ENCODE data around the gene CNPY2.
"Not testable (repeated sequence)": the region's sequence is repeated elsewhere in the genome, so short reads cannot be mapped to it uniquely, and the experiment has no call there.

CNPY2 gene

GRCh38 chr12:56262955-56263354 lies 52.8 kb downstream of the CNPY2 start:
- H3K27ac Mint-ChIP-seq: not testable (repeated sequence)

DNA sequence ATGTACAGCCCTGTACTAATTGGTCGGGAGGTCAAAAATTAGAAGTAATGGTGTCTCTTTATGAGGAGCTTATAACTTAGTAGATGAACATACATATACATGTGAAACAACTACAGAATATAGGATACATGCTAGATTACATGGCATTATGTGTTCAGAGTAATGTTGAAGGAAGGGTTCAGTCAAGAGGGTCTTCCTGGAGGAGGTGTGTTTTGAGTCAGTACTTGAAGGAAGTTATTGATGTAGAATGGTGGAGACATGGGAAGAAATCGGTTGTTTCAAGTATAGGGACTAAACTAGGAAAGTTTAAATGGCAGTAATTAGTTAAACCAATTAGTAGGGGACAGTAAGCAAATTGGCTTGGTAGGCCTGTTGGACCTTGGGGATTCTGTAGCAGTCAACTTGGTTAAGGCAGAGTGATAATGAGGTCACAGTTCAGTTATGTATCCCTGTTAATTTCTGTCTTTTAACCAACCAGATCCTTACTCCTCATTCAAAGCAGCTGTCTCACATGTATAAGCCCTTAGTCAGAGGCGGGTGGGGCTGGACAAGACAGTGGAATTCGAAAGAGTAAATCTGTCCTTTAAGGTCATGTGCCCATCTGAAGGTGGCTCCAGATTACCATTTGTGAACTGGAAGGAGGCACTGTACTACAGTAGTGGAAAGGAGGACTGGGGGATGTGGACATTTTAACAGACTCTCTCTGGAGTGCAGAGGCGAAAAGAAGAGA lies 54.1 kb downstream of the CNPY2 start:
- Mint-ChIP-seq H3K27me3 (no peaks in the 10 kb centered on the region), H3K27ac (no peak overlapping the region)
- no peak for DNase-seq

More at GRCh38 chr12:56262955-56263354, 52.8 kb downstream of the CNPY2 start:
- not testable (repeated sequence) for H3K9me3 Mint-ChIP-seq; H3K36me3 Mint-ChIP-seq (ENCODE audit: low read depth); DNase-seq; H3K4me3 Mint-ChIP-seq; H3K27me3 Mint-ChIP-seq
- peaks cover 28% of the 10 kb centered on the region for H3K4me1 Mint-ChIP-seq (ENCODE audit: low read depth)

GRCh38 chr12:56260921-56261320 lies 54.9 kb downstream of the CNPY2 start:
- Mint-ChIP-seq H3K4me3 (no peak overlapping the region), H3K9me3 (no peaks in the 10 kb centered on the region), H3K27me3 (no peaks in the 10 kb centered on the region), H3K36me3 (ENCODE audit: low read depth) (peaks cover 16% of the 10 kb centered on the region), H3K4me1 (ENCODE audit: low read depth) (peaks cover 26% of the 10 kb centered on the region), H3K27ac (no peak overlapping the region)
- no peak for DNase-seq

More for the DNA sequence above, 54.1 kb downstream of the CNPY2 start:
- H3K4me3 Mint-ChIP-seq: no peak overlapping the region
- H3K4me1 Mint-ChIP-seq (ENCODE audit: low read depth): peaks cover 24% of the 10 kb centered on the region
- no peaks in the 10 kb centered on the region for H3K9me3 Mint-ChIP-seq
- H3K36me3 Mint-ChIP-seq (ENCODE audit: low read depth): peaks cover 10% of the 10 kb centered on the region

DNA sequence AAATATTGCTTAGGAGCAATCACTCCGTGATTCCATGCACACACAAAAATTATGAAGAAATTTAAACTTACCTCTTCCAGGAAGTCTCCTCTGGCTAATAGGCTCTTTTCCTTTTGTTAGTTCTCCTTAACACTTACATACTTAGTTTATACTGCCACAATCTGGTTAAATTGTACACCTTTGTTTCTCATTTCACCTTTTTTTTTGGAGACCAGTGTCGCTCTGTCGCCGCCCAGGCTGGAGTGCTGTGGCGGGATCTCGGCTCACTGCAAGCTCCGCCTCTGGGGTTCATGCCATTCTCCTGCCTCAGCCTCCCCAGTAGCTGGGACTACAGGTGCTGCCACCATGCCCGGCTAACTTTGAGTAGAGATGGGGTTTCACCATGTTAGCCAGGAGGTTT lies 55.4 kb downstream of the CNPY2 start:
- no peaks in the 10 kb centered on the region for H3K9me3 Mint-ChIP-seq
- H3K27me3 Mint-ChIP-seq: no peaks in the 10 kb centered on the region
- H3K27ac Mint-ChIP-seq: no peak overlapping the region
- DNase-seq: no peak
- H3K36me3 Mint-ChIP-seq (ENCODE audit: low read depth): peaks cover 21% of the 10 kb centered on the region
- H3K4me1 Mint-ChIP-seq (ENCODE audit: low read depth): peaks cover 22% of the 10 kb centered on the region
- H3K4me3 Mint-ChIP-seq: no peak overlapping the region

Data from activated T-cell treated with anti-CD3 and anti-CD28 coated beads, Interleukin-2, amount 50 U/mL, for 24 hours (primary cell).